Epithelial cell of prostate (primary cell): ENCODE measurements around the gene PLD2.

Source experiments
- DNase-seq: peaks from one replicate; pipeline ENCODE4 v3.0.0-alpha.2; 2011; ENCODE audit warnings: low read depth, low spot score
- H3K27ac ChIP-seq: fragments of 450-650 bp; 2 replicates; pipeline ENCODE4 v1.5.1; 2017; ENCODE audit warnings: mild to moderate bottlenecking

The PLD2 gene, protein sequence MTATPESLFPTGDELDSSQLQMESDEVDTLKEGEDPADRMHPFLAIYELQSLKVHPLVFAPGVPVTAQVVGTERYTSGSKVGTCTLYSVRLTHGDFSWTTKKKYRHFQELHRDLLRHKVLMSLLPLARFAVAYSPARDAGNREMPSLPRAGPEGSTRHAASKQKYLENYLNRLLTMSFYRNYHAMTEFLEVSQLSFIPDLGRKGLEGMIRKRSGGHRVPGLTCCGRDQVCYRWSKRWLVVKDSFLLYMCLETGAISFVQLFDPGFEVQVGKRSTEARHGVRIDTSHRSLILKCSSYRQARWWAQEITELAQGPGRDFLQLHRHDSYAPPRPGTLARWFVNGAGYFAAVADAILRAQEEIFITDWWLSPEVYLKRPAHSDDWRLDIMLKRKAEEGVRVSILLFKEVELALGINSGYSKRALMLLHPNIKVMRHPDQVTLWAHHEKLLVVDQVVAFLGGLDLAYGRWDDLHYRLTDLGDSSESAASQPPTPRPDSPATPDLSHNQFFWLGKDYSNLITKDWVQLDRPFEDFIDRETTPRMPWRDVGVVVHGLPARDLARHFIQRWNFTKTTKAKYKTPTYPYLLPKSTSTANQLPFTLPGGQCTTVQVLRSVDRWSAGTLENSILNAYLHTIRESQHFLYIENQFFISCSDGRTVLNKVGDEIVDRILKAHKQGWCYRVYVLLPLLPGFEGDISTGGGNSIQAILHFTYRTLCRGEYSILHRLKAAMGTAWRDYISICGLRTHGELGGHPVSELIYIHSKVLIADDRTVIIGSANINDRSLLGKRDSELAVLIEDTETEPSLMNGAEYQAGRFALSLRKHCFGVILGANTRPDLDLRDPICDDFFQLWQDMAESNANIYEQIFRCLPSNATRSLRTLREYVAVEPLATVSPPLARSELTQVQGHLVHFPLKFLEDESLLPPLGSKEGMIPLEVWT

DNA sequence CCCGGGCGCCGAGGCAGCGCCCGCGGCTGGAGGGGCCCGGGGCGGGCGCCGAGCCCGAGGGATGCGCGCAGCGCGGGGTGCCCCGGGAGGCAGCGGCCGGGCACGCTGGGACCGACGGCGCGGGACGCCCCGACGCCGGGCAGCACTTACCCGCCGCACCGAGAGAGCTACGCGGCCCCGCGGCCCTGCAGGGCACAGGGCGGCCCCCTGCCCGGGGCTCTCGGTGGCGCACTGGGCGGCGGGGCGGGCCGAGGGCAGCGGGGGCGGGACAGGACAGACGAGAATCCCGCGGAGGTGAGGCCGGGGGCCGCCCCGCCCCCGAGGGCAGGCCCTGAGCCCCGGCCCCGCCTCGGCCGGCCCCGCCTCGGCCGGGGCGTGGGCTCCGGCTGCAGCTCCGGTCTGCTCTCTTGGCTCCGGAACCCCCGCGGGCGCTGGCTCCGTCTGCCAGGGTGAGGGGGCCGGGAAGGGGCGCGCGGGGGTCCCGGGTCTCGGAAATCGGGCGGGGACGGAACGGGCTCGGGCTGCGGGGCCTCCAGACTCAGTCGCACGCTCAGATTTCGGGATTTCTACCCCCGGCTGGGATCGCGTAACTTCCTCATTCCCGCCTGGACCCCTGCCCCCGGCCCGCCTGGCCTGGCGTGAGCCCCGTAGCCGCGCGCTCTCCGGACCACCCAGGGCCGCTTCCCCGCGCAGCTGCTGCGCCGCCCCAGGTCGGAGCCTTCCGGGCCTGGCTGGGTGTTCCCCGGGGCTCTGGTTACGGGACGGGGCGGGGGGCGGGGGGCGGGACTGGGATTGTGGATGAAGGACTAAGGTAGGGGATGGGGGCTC is at the start of gene PLD2:
TSS of gene PLD2 (plus strand) at position 376 of the 828 bp plus-strand sequence. CDS start 621 bp downstream, outside the sequence.
- peak within 1 kb of the TSS; percentile 38 for H3K27ac ChIP-seq
- DNase-seq, result no peak

DNA sequence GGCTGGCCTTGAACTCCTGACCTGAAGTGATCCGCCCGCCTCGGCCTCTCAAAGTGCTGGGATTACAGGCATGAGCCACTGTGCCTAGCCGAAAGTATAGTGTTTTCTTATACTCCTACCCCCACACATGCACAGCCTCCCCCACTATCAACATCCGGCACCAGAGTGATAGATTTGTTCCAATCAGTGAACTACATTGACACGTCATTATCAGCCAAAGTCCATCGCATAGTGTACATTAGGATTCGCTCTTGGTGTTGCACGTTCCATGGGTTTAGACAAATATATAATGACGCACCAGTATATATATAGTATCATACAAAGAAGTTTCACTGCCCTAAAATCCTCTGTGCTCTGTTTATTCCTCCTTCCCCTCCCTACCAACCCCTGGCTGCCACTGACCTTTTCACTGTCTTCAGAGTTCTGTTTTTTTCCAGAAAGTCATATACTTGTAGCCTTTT is 47.1 kb upstream of the PLD2 start:
- DNase-seq, result no peak
- no peak overlapping the region for H3K27ac ChIP-seq

DNA sequence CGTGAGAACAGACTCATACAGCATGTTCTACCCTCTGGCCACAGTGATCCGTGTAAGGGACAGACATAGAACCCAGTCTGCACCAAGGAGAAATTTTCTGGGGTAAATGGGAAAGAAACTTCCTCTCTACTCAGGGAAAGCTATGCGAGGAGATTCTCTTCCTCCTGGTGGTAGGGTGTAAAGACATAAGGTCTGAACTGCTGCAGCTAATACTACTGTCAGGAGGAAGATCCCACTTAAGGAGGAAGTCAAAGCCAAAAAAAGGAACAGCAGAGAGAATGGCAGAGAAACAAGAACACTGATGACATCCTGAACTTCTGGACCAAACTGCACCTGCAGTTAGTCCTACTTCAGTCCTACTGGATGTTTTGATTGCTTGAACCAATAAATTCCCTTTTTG is 42.4 kb upstream of the PLD2 start:
- no peak for DNase-seq

DNA sequence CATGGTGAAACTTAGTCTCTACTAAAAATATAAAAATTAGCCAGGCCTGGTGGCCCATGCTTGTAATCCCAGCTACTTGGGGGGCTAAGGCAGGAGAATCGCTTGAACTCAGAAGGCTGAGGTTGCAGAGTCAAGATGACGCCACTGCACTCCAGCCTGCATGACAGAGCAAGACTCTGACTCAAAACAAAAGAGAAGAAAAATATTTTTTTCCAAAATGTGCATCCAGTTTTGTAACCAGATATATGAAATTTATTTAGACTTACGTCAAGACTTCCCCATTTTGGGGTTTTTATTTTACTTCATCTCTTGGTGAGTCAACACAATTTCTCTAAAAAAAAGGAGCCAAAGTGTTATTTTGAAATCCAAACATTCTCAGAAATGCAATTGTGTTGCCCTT is 40.8 kb upstream of the PLD2 start:
- no peak for DNase-seq
- H3K27ac ChIP-seq, result no peak overlapping the region

More for the DNA sequence above, 42.4 kb upstream of the PLD2 start:
- H3K27ac ChIP-seq, result no peak overlapping the region

DNA sequence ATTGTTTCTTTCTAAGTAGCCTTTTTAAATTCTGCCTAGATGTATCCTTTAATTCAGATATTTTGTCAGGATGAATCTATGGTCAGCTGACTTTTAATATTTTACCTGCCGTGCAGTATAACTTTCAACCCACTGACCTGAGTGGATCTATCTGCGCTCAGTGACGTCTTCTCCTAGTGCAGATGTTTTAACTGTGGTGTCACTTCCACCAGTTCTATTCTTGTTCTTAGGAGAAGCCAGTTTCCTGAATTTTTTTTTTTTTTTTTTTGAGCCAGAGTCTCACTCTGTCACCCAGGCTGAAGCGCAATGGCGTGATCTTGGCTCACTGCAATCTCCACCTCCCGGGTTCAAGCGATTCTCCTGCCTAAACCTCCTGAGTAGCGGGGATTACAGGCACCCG is 40.2 kb upstream of the PLD2 start:
- DNase-seq, result no peak
- no peak overlapping the region for H3K27ac ChIP-seq

DNA sequence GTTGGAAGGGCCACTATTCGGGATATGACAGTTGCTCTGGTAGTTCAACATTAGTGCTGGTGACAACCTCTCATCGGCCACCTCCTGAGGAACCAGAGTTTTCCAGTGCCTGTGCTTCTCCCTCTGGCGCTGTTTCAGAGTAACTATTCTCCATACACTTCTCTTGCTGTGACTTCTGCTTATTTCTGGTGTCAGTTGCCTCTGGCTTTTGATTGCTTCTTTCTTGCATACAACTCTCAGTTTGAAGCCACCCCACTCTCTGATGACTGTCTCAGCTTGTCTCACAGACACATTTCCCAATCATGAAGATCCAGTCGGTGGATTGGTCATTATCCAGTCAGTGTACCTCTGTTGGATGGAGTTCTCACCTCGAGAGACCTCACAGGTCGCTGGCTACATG is 38.7 kb upstream of the PLD2 start:
- no peak overlapping the region for H3K27ac ChIP-seq
- DNase-seq, result no peak

DNA sequence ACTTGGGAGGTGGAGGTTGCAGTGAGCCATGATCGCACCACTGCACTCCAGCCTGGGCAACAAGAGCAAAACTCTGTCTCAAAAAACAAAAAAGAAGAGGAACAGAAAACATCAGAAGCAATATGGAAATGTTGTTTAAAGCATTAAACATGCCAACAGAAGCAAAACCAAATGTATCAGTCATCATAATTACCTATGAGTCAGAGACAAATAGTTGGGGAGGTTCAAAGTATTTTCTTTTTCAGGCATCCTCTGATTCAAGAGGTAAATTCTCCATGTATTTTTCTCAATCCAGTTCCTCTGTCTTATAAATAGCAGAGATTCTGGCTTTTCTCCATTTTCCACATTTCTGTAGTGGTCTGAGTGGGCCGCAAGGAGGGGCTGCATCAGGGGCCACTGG is 37.3 kb upstream of the PLD2 start:
- DNase-seq, result no peak
- H3K27ac ChIP-seq, result no peak overlapping the region

DNA sequence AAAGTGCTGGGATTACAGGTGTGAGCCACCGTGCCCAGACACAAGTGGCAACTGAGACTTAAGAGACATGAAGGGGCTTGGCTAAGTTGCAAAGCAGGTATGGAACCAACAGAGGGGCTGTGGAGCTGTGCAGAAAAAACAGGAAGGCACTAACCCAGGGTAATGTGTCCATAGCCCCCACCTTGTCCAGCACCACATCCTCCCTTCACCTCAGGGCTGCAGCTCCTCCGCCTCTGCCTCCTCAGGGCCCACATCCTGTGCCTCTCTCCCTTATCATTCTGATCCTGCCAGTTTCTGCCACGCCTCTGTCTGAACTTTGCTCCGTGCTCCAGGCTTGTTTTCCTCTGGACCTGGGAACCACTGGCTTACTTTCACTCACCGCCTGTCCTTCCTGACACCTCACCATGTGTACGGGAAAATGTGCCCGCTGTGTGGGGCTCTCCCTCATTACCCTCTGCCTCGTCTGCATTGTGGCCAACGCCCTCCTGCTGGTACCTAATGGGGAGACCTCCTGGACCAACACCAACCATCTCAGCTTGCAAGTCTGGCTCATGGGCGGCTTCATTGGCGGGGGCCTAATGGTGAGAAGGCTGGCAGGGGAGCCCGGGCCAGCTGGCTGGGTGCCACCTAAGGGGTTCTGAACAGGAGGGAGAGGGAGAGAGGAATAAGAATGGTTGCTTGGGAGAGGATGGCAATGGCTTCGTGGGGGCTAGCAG is 35.3 kb upstream of the PLD2 start, which contains the start of gene TM4SF5:
TSS of gene TM4SF5 (plus strand) at position 368 of the 716 bp plus-strand sequence. CDS start at position 405, 37 bp downstream.
- DNase-seq, result no peak
- no peak within 1 kb of the TSS for H3K27ac ChIP-seq

DNA sequence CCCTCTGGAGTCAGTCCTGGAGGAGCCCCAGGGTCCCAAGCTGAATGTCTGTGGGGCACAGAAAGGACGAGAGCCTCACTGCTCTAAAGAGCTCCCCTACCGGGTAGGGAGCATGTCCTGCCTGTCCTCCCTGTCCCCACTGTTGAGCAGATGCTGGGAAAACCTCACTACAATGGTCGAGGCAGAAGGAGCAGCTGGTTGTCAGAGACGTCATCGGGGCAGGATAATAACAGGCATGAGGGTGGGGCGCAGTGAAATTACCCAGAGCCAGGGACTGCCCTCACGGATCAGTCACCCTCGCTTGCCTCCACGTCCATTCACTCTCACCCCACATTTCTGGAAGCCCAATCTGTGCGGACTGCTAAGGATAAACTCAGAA is 34.7 kb upstream of the PLD2 start:
- DNase-seq, result no peak
- no peak overlapping the region for H3K27ac ChIP-seq

DNA sequence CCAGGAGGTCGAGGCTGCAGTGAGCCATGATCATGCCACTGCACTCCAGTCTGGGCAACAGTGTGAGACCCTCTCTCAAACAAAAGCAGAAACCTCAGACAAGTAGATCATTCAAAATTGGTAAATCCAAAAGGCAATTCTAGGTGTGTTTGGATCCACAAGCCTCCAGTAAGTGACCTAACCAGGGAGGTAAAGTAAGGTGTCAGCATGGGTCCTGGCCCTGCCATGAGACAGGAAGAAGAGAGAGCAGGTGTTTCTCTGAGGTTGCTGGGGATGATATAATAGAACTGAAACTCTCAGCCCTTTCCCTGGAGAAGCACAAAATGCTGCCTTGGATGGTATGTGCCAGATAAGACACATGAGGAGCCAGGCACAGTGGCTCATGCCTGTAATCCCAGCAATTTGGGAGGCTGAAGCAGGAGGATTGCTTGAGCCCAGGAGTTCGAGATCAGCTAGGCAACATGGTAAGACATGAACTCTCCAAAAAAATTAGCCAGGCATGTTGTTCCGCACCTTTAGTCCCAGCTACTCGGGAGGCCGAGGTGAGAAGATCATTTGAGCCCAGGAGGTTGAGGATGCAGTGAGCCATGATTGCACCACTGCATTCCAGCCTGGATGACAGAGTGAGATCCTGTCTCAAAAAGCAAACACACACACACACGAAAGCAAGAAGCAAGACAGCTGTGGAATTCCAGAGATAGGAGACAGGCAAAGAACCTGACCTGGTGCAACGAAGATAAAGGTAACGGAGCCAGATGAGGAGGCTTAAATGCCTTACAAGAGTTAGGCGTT is 28.8 kb upstream of the PLD2 start:
- H3K27ac ChIP-seq, result no peak overlapping the region
- DNase-seq, result no peak

DNA sequence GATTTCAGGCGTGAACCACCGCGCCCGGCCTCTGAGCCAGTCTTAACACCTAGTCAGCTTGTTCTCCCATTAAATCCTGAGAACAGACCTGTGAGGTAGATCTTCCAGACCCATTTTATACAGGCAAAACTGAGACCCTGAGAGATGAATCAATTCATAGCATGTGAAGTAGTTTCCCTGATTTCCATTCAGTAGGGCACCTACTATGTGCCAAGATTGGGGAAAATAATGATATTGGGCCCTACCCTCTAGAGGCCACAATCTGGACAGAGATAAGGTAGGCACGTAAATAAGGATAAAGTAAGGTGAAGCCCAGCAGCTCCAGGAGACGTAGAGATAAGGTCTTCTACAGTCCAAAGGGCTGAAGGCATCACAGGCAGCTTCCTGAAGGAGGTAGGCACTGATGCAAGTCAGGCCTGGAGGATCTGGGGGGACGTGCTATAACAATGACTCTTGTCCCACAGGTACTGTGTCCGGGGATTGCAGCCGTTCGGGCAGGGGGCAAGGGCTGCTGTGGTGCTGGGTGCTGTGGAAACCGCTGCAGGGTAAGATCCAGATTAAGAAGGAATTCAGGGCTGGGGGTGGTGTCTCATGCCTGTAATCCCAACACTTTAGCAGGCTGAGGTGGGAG is 26.5 kb upstream of the PLD2 start:
- DNase-seq, result no peak

DNA sequence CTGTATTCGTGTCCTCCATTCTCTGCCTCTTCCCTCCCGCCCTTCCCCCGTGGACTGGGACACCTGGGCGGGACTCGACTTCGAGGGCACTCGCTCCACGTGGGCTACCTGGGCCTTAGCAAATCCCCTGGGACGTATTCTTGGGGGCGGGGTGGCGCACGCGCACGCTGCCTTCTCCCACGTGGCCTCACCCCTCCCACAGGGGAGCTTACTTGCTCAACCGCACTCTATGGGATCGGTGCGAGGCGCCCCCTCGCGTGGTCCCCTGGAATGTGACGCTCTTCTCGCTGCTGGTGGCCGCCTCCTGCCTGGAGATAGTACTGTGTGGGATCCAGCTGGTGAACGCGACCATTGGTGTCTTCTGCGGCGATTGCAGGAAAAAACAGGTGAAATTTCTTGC is 24.3 kb upstream of the PLD2 start:
- H3K27ac ChIP-seq, result no peak overlapping the region
- no peak for DNase-seq

More for the DNA sequence above, 26.5 kb upstream of the PLD2 start:
- no peak overlapping the region for H3K27ac ChIP-seq

DNA sequence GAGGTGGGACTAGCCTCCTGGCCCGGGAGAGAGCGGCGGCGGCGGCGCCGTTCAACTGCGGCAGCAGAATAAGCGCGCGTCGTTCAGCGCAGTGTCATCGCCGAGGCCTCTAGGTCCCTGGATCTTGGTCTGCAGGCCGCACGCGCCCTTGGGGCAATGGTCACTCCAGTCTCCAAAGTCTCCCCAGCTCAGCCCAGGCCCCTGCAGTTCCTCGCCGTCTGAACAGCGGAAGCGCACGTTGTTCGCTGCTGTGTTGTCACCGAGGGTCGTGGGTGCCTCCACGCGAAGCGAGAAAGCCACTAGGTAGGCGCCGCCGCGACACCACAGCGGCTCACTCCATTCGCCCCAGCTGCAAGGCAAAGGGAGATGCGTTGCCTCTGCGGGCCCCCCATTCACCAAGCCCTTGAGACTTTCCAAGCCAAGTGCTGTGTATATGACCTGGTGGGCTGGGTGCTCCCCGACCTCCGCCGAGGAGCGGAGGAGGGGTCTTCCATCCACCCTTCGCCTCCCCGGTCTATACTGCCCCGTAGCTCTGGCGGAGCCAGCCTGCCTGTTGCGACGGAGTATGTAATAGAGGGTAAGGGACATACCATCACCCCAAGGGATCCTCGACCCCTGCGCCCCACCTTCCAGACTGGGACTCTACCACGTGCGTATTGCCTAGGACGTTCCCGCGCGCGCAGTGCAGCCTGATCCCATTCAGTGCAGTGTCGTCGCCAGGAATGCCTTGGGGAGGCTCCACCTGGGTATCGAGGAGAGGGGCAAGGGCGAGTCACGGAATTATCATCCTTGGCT is 21.4 kb upstream of the PLD2 start:
- no peak overlapping the region for H3K27ac ChIP-seq
- no peak for DNase-seq

DNA sequence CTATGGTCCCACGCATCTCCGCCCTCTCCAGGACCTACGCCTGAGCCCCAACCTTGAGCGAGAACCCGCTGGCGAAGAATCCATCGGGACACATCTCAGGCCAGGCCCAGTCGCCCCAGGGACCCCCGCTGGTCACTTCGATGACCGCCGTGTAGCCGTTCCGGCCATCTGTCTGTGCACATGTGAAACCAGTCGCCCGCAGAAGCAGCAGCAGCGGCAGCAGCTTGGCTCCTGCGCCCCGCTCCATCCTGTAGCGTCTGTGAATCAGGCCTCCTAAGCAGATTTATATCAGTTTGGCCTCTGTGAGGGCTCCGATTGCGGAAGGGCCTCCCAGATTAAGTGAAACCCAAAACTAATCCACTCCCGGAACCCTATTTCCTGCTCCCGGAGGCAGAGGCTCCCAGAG is 20.8 kb upstream of the PLD2 start, which contains the start of gene VMO1:
TSS of gene VMO1 (minus strand) at position 259 of the 406 bp plus-strand sequence. CDS start at position 247, 12 bp downstream.
- no peak for DNase-seq
- no peak within 1 kb of the TSS for H3K27ac ChIP-seq

DNA sequence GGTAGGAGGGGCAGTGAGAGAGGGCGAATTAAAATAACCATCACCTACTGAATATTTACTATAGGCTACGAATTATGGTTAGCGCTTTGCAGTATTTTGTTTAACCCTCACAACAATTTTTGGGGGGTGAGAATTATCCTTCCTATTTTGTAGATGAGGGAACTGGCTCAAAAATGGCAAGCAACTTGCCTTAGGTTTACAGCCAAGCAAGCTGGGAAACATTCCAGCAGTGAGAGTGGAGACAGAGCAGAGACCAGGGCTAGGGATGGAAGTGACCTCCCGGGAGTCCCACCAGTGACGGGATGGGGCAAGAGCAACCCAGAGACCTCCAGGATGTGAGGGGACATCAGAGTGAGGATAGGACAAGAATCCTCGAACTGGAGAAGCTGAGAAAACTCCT is 20.4 kb upstream of the PLD2 start:
- no peak for DNase-seq
- H3K27ac ChIP-seq, result no peak overlapping the region

DNA sequence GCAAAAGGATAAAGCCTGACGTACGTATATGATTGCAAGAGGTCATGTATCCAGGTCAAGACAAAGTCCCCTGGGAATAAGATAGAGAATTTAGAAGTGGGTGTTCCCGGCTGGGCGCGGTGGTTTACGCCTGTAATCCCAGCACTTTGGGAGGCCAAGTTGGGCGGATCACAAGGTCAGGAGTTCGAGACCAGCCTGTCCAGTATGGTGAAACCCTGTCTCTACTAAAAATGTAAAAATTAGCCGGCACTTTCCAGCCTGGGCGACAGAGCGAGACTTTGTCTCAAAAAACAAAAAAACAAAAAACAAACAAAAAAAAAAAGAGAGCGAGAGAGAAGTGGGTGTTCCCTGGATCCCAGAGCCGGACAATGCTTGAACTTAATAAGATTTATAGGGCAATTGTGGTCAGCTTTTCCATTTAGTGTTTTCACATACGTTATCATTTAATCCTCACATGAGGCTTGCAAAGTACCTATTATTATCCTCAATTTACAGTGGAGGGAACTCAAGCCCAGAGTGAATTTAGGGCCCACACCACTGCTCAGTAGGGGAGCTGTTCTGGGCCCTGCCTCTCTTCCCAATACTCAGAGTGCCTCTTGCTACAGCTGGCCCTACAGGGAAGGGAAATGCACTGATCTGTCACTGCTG is 18.7 kb upstream of the PLD2 start:
- H3K27ac ChIP-seq, result no peak overlapping the region
- DNase-seq, result no peak
